Aorta (tissue), 5 donors: Measurements from ENCODE around the gene TMEM234. TPM values are rescaled to one million over a fixed set of nuclear protein-coding genes. Genes with fewer than 3 reads are reported as not detected.

ENCODE experiments used
- ATAC-seq: fragments of 200-7000 bp; cut with Tn5 transposase; one replicate; pipeline ENCODE4 v1.9.1; 2022; ENCODE audit warnings: moderate library complexity; ENCODE audit not compliant: low FRiP score
- DNase-seq, 2 donors: peaks; one replicate each; pipeline ENCODE4 v3.0.0-alpha.2; 2020
- H3K27ac ChIP-seq, 2 donors: one replicate each; pipeline ENCODE4 v1.5.1; 2013; ENCODE audit warnings: low read length in 2 of 2, mild to moderate bottlenecking in 2 of 2, moderate library complexity in 2 of 2, control low read depth in 1 of 2, inconsistent platforms in 1 of 2, low read depth in 1 of 2
- H3K27me3 ChIP-seq, 2 donors: one replicate each; pipeline ENCODE4 v1.6.1; 2013; ENCODE audit warnings: control low read depth in 1 of 2, low read length in 1 of 2, mild to moderate bottlenecking in 1 of 2, moderate library complexity in 1 of 2; ENCODE audit not compliant: insufficient read depth in 2 of 2, control insufficient read depth in 1 of 2
- H3K36me3 ChIP-seq, 2 donors: one replicate each; pipeline ENCODE4 v1.6.1; 2013; ENCODE audit warnings: control low read depth in 1 of 2, low read length in 1 of 2, mild to moderate bottlenecking in 1 of 2; ENCODE audit not compliant: insufficient read depth in 2 of 2, control insufficient read depth in 1 of 2
- H3K4me1 ChIP-seq, 2 donors: one replicate each; pipeline ENCODE4 v1.6.1; 2013; ENCODE audit warnings: low read length in 2 of 2, control low read depth in 1 of 2, mild to moderate bottlenecking in 1 of 2, moderate library complexity in 1 of 2; ENCODE audit not compliant: insufficient read depth in 2 of 2, control insufficient read depth in 1 of 2
- H3K4me3 ChIP-seq, 2 donors: one replicate each; pipeline ENCODE4 v1.5.1; 2013; ENCODE audit warnings: low read length in 2 of 2, control low read depth in 1 of 2, mild to moderate bottlenecking in 1 of 2
- H3K9me3 ChIP-seq: one replicate; pipeline ENCODE4 v1.6.1; 2013; ENCODE audit warnings: mild to moderate bottlenecking, low read length; ENCODE audit not compliant: control insufficient read depth
- WGBS, 2 donors: extraction: QIAGEN DNeasy Blood & Tissue Kit; methylation state at CpG; one replicate each; pipeline ENCODE4 v1.1.7; 2013; 5-methylcytosine and 5-hydroxymethylcytosine counted together
- intact Hi-C, 2 donors: fragments of 100-400 bp; cut with DNase I; formaldehyde crosslinking; loops; one replicate each; pipeline versions ENCODE4 v1.14.2 to v1.15.0; 2022
- polyA plus RNA-seq, 2 donors: library from polyadenylated mRNA; stranded (reverse); fragments of 200-250 nt; gene quantifications; one replicate each; pipeline ENCODE4 v1.2.3, GENCODE V29; 2013
- total RNA-seq, 2 donors: library from RNA; stranded (reverse); fragmentation: NEBNext Ultra II Directional; extraction: Animal tissue kit (Norgen Biotek cat#: 25700); gene quantifications; one replicate each; pipeline ENCODE4 v1.2.1, GENCODE V29; 2021
- donor health status: healthy with polysubstance abuse.
- donor health status: Bipolar disorder and iron deficiency.
- donor health status: DM: no; HTN: no; CAD: no.
- donor health status: DM: no; HTN: no; CAD: no.
- donor health status: DM: yes; HTN: yes; CAD: no.

The TMEM234 gene
- total and polyA plus RNA-seq, 4 donors: 10.4 to 24.3 (median 19.5) TPM

DNA sequence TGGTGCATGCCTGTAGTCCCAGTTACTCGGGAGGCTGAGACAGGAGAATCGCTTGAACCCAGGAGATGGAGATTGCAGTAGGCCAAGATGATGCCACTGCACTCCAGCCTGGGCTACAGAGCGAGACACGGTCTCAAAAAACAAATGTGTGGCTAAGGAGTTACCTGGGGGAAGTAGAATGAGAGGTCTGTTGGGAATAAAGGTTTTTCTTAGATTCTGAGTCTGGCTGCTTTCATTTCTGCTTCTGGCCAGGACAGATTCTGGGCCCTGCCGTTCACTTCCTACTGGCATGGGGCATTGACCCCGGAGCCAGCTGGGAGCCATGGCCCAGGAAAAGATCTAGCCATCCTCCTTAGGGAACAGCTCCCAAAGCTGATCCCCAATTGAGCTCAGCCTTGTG is 13.7 kb downstream of the TMEM234 start:
- Histone ChIP-seq H3K4me1 (no peaks in the 10 kb centered on the region), H3K4me3 (no peak overlapping the region), H3K9me3 (no peaks in the 10 kb centered on the region), H3K27me3 (no peaks in the 10 kb centered on the region), H3K36me3 (no peaks in the 10 kb centered on the region), H3K27ac (no peak overlapping the region)
- DNase-seq (no peak), ATAC-seq (no peak)
- intact Hi-C loops: no loop called here
- 80 to 84% methylated on average over 6 of the region's 6 CpGs for WGBS, 2 donors

DNA sequence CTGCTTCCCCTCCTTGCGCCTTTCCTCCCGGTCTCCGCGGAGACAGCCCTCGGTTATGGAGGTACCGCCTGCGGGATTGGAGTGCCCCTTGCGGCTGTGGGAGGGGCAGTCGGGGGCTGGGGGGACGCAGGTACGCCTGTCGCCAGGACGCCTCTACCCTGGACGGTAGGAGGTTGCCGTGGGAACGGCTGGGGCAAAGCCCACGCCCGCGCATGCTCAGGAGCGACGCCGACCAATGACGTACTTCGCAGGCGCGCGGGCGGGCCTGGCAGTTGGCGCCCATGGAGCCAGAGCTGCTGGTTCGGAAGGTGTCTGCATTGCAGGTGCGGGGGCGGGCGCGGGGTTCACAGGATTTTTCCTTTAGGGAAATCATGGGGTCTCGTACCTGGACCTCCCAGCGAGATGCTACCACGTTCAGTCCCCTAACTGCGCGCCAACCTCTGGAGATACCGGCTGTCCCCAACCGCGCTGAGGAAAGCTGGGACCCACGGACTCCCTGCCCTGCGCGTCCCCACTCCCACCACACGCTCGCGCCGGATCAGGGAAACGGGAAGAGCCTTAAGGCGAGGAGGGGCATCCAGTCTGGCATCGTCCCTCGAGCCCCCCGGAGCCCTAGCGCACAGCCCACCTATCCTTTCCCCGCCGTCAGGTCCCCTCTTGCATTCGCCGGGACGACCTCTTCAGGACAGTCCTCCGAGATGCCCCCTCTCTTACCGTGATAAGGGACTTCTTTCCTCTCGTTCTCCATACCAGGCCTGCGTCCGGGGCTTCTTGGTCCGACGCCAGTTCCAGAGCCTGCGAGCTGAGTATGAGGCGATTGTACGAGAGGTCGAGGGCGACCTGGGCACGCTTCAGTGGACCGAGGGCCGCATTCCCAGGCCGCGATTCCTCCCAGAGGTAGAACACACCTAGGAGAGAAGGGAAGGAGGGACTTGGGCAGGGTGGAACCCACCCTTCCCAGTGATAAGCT is 16.5 kb downstream of the TMEM234 start, which contains the start of gene IQCC:
Gene IQCC (plus strand): TSS at position 271 of the 970 bp plus-strand sequence. CDS start 11 bp downstream, at position 282.
- Histone ChIP-seq H3K36me3 (no peaks in the 10 kb centered on the region), H3K9me3 (no peaks in the 10 kb centered on the region), H3K4me1 (no peaks in the 10 kb centered on the region), H3K27ac (no peak within 1 kb of the TSS), H3K4me3 (peak within 1 kb of the TSS; percentile 23 to 36), H3K27me3 (no peaks in the 10 kb centered on the region)
- intact Hi-C loops: no loop called here
- ATAC-seq (peak; percentile 90), DNase-seq (peak; percentile 91 to 95)
- WGBS, 2 donors: 1% methylated on average over 74 to 77 of the region's 77 CpGs

DNA sequence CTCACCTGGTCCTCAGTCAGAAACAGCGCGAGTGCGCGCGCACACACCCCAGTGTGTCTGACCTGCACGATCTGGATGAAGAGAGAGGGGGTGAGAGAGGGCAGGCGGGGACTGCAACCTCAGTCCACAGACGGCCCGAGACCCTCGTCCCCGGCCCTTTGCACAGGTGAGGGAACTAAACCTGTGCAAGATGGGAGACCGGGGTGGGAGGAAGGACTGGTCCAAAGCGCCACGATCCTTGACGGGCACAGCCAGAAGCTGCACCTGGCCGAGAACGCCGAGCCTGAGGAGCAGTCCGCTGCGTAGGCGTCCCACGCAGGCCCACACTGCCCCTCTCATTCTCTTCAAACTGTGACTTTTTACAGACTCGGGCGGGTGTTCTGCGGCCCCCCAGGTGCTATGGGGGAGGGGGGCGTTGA is 17.2 kb downstream of the TMEM234 start:
- Histone ChIP-seq H3K36me3 (no peaks in the 10 kb centered on the region), H3K4me3 (peak overlapping the region; percentile 23 to 36), H3K27ac (no peak overlapping the region), H3K9me3 (no peaks in the 10 kb centered on the region), H3K27me3 (no peaks in the 10 kb centered on the region), H3K4me1 (no peaks in the 10 kb centered on the region)
- intact Hi-C loops: no loop called here
- ATAC-seq: no peak
- DNase-seq: no peak
- WGBS, 2 donors: 21 to 26% methylated on average over 26 of the region's 26 CpGs

- H3K27me3 ChIP-seq: no peaks in the 10 kb centered on the region
- intact Hi-C loops: no loop called here
- peaks cover 0 to 2% of the 10 kb centered on the region in 2 donors for H3K36me3 ChIP-seq
- DNase-seq (peak; percentile 83 to 89), ATAC-seq (peak; percentile 74)
- no peaks in the 10 kb centered on the region for H3K4me1 ChIP-seq
- peak overlapping the region; percentile 31 to 56 for H3K4me3 ChIP-seq
- H3K27ac ChIP-seq: no peak overlapping the region
- 2 to 3% methylated on average over 26 of the region's 26 CpGs for WGBS, 2 donors
- no peaks in the 10 kb centered on the region for H3K9me3 ChIP-seq
These were observed 20.9 kb downstream of the TMEM234 start for GRCh38 chr1:32201011-32201855.

GRCh38 chr1:32200226-32201010 is 21.7 kb downstream of the TMEM234 start, which contains the start of gene CCDC28B:
Gene CCDC28B (plus strand): TSS chr1:32200595. CDS start chr1:32201936, 1,341 bp downstream.
- DNase-seq (peak; percentile 78 to 89), ATAC-seq (peak; percentile 64)
- H3K27me3 ChIP-seq: no peaks in the 10 kb centered on the region
- H3K9me3 ChIP-seq: no peaks in the 10 kb centered on the region
- WGBS, 2 donors: 0% methylated on average over 34 of the region's 34 CpGs
- H3K4me3 ChIP-seq: peak within 1 kb of the TSS; percentile 31 to 56
- peak within 1 kb of the TSS in 1 of 2 donors; percentile 35 for H3K27ac ChIP-seq
- intact Hi-C loops: no loop called here
- no peaks in the 10 kb centered on the region for H3K4me1 ChIP-seq
- peaks cover 2 to 4% of the 10 kb centered on the region in 2 donors for H3K36me3 ChIP-seq

GRCh38 chr1:32199717-32200072 is 22.5 kb downstream of the TMEM234 start:
- H3K9me3 ChIP-seq: no peaks in the 10 kb centered on the region
- H3K4me1 ChIP-seq: no peaks in the 10 kb centered on the region
- intact Hi-C loops: no loop called here
- H3K27me3 ChIP-seq: no peaks in the 10 kb centered on the region
- no peak overlapping the region for H3K4me3 ChIP-seq
- no peak overlapping the region for H3K27ac ChIP-seq
- DNase-seq: peak in 1 of 2 donors; percentile 61
- WGBS, 2 donors: 13 to 18% methylated on average over 6 of the region's 6 CpGs
- no peak for ATAC-seq
- H3K36me3 ChIP-seq: peaks cover 4 to 8% of the 10 kb centered on the region in 2 donors

- H3K36me3 ChIP-seq: peaks cover 4 to 8% of the 10 kb centered on the region in 2 donors
- H3K4me3 ChIP-seq: no peak overlapping the region
- DNase-seq: no peak
- no peak for ATAC-seq
- no peak overlapping the region for H3K27ac ChIP-seq
- H3K27me3 ChIP-seq: no peaks in the 10 kb centered on the region
- H3K4me1 ChIP-seq: no peaks in the 10 kb centered on the region
- intact Hi-C loops: no loop called here
- 51% methylated on average over 4 of the region's 4 CpGs for WGBS, 2 donors
- H3K9me3 ChIP-seq: no peaks in the 10 kb centered on the region
These were observed 23.0 kb downstream of the TMEM234 start for GRCh38 chr1:32199043-32199716.
